Keratinocyte (primary cell): ENCODE data around the gene NLRP6. TPM values are rescaled to one million over a fixed set of nuclear protein-coding genes. Genes with fewer than 3 reads are reported as not detected.

Experiments used
- DNase-seq: peaks from one replicate; pipeline ENCODE4 v3.0.0-alpha.2; 2011; ENCODE audit warnings: low read depth, missing footprints, low spot score
- FAIRE-seq: peaks from 2 replicates; lab custom pipeline; 2011; peaks lifted over from hg19 to GRCh38; lab: Jason Lieb, UNC
- H2AFZ ChIP-seq: 2 replicates; pipeline ENCODE4 v1.6.0; 2012; ENCODE audit warnings: low read length, control low read depth, inconsistent platforms; ENCODE audit not compliant: control insufficient read depth
- H3K27ac ChIP-seq: 2 replicates; pipeline ENCODE4 v1.5.1; 2011; ENCODE audit warnings: low read length; ENCODE audit not compliant: control insufficient read depth, insufficient read depth
- H3K27me3 ChIP-seq: 3 replicates; pipeline ENCODE4 v1.6.0; 2011; ENCODE audit warnings: low read length; ENCODE audit not compliant: control insufficient read depth, insufficient read depth; ENCODE audit errors: extremely low read depth
- H3K36me3 ChIP-seq, 2 experiments: 2 replicates in 1 of 2; 3 replicates in 1 of 2; pipeline ENCODE4 v1.5.1; 2011; ENCODE audit warnings: low read length in 2 of 2, mild to moderate bottlenecking in 1 of 2; ENCODE audit not compliant: control insufficient read depth in 2 of 2, insufficient read depth in 2 of 2; ENCODE audit errors: extremely low read depth in 1 of 2
- H3K4me1 ChIP-seq: 3 replicates; pipeline ENCODE4 v1.5.1; 2011; ENCODE audit warnings: low read length; ENCODE audit not compliant: control insufficient read depth, insufficient read depth; ENCODE audit errors: extremely low read depth
- H3K4me2 ChIP-seq: 3 replicates; pipeline ENCODE4 v1.6.0; 2011; ENCODE audit warnings: low read depth, low read length; ENCODE audit not compliant: control insufficient read depth, insufficient read depth; ENCODE audit errors: extremely low read depth
- H3K4me3 ChIP-seq, 3 experiments: fragments of 200-600 bp in 1 of 3; sonication (generic) in 1 of 3; 2 replicates in 2 of 3; 3 replicates in 1 of 3; pipeline ENCODE4 v1.5.1; 2011 to 2016; ENCODE audit warnings: low read length in 3 of 3, mild to moderate bottlenecking in 3 of 3, control low read depth in 2 of 3, inconsistent platforms in 1 of 3, low read depth in 1 of 3, mixed read lengths in 1 of 3, mixed run types in 1 of 3, moderate library complexity in 1 of 3; ENCODE audit not compliant: control insufficient read depth in 2 of 3, insufficient read depth in 2 of 3; ENCODE audit errors: extremely low read depth in 1 of 3
- H3K79me2 ChIP-seq: 2 replicates; pipeline ENCODE4 v1.6.0; 2012; ENCODE audit warnings: low read length; ENCODE audit not compliant: control insufficient read depth, insufficient read depth
- H3K9ac ChIP-seq: 3 replicates; pipeline ENCODE4 v1.6.0; 2011; ENCODE audit warnings: low read length; ENCODE audit not compliant: control insufficient read depth, insufficient read depth; ENCODE audit errors: extremely low read depth
- H3K9me1 ChIP-seq: 3 replicates; pipeline ENCODE4 v1.6.0; 2011; ENCODE audit warnings: low read length; ENCODE audit not compliant: control insufficient read depth, insufficient read depth; ENCODE audit errors: extremely low read depth
- H3K9me3 ChIP-seq: 2 replicates; pipeline ENCODE4 v1.5.1; 2012; ENCODE audit warnings: low read depth, low read length; ENCODE audit not compliant: control insufficient read depth
- H4K20me1 ChIP-seq: 3 replicates; pipeline ENCODE4 v1.6.0; 2011; ENCODE audit warnings: low read length; ENCODE audit not compliant: control insufficient read depth, insufficient read depth; ENCODE audit errors: extremely low read depth
- EZH2 ChIP-seq: IDR thresholded peaks from one replicate; pipeline ENCODE4 v1.6.1; 2012; ENCODE audit warnings: inconsistent platforms, mild to moderate bottlenecking, low read length, moderate library complexity
- dilution Hi-C: fragments of 300-500 bp; cut with MboI; formaldehyde crosslinking; loops from one replicate; pipeline ENCODE4 v1.7.0; 2020; ENCODE audit warnings: low sequenced_read_pairs; ENCODE audit not compliant: extremely low pct_ligation_motif_present
- polyA plus RNA-seq, 5 experiments: library from polyadenylated mRNA; depleted of rRNA in 3 of 5; stranded (reverse) in 3 of 5; stranded (forward) in 1 of 5; unstranded in 1 of 5; fragments of >200 nt; gene quantifications; 1 replicate in 1 of 5; 2 replicates in 3 of 5; 3 replicates in 1 of 5; pipeline versions ENCODE4 v1.2.1 to v1.2.3, GENCODE V29; 2011 to 2012; ENCODE audit warnings: missing spikeins in 2 of 5, low read depth in 1 of 5, low replicate concordance in 1 of 5
- TF ChIP-seq, protein P1 (sequence below), 3 experiments: IDR thresholded peaks in 1 of 3; conservative IDR thresholded peaks in 1 of 3; optimal IDR thresholded peaks in 1 of 3; 2 replicates in 2 of 3; 3 replicates in 1 of 3; pipeline versions ENCODE3 to v1.5.1; 2011; ENCODE audit warnings: low read length in 3 of 3, mild to moderate bottlenecking in 3 of 3, moderate library complexity in 2 of 3, control low read depth in 1 of 3, inconsistent platforms in 1 of 3; ENCODE audit not compliant: insufficient read depth in 2 of 3; ENCODE audit errors: extremely low read depth in 1 of 3

The NLRP6 gene
- polyA plus RNA-seq, 1 donor (not counting 4 experiments of a cell fraction or from before 2014, with no cell fraction given) = not detected

- dilution Hi-C loops = no loop called here
- no peak overlapping the region for H3K9ac ChIP-seq
- H3K27ac ChIP-seq = no peak overlapping the region
- H3K27me3 ChIP-seq = peaks cover 56% of the 10 kb centered on the region
- H3K79me2 ChIP-seq = no peaks in the 10 kb centered on the region
- no peak overlapping the region for H3K4me3 ChIP-seq
- no peaks in the 10 kb centered on the region for H3K36me3 ChIP-seq
- TF ChIP-seq, protein P1, sequence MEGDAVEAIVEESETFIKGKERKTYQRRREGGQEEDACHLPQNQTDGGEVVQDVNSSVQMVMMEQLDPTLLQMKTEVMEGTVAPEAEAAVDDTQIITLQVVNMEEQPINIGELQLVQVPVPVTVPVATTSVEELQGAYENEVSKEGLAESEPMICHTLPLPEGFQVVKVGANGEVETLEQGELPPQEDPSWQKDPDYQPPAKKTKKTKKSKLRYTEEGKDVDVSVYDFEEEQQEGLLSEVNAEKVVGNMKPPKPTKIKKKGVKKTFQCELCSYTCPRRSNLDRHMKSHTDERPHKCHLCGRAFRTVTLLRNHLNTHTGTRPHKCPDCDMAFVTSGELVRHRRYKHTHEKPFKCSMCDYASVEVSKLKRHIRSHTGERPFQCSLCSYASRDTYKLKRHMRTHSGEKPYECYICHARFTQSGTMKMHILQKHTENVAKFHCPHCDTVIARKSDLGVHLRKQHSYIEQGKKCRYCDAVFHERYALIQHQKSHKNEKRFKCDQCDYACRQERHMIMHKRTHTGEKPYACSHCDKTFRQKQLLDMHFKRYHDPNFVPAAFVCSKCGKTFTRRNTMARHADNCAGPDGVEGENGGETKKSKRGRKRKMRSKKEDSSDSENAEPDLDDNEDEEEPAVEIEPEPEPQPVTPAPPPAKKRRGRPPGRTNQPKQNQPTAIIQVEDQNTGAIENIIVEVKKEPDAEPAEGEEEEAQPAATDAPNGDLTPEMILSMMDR (optimal IDR thresholded peaks at IDR 0.05 in 1 of 3, IDR thresholded peaks at IDR 0.05 in 1 of 3, conservative IDR thresholded peaks at IDR 0.05 in 1 of 3; ENCODE audit: extremely low read depth in 1 of 3, insufficient read depth in 2 of 3, low read length in 3 of 3) = no peak
- TF ChIP-seq EZH2 = no peak
- FAIRE-seq (no peak), DNase-seq (no peak)
- no peaks in the 10 kb centered on the region for H3K9me1 ChIP-seq
- no peaks in the 10 kb centered on the region for H3K4me1 ChIP-seq
- no peaks in the 10 kb centered on the region for H4K20me1 ChIP-seq
- H2AFZ ChIP-seq = no peak overlapping the region
- H3K4me2 ChIP-seq = no peak overlapping the region
- H3K9me3 ChIP-seq = no peaks in the 10 kb centered on the region
Measured at GRCh38 chr11:279040-279965, 1.1 kb downstream of the NLRP6 start.

DNA sequence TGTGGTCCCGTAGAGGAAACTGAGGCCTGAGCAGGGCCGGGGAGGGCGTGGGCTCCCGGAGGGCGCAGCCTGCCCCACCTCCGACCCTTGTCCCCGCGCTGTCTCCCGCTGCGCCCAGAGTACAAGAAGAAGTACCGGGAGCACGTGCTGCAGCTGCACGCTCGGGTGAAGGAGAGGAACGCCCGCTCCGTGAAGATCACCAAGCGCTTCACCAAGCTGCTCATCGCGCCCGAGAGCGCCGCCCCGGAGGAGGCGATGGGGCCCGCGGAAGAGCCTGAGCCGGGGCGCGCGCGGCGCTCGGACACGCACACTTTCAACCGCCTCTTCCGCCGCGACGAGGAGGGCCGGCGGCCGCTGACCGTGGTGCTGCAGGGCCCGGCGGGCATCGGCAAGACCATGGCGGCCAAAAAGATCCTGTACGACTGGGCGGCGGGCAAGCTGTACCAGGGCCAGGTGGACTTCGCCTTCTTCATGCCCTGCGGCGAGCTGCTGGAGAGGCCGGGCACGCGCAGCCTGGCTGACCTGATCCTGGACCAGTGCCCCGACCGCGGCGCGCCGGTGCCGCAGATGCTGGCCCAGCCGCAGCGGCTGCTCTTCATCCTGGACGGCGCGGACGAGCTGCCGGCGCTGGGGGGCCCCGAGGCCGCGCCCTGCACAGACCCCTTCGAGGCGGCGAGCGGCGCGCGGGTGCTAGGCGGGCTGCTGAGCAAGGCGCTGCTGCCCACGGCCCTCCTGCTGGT, 1.9 kb downstream of the NLRP6 start:
- Histone ChIP-seq H3K9me3 (no peaks in the 10 kb centered on the region), H3K4me2 (peak overlapping the region; percentile 32), H3K36me3 (no peaks in the 10 kb centered on the region), H3K9ac (no peak overlapping the region), H4K20me1 (no peaks in the 10 kb centered on the region), H3K27me3 (peaks cover 56% of the 10 kb centered on the region), H2AFZ (no peak overlapping the region), H3K27ac (no peak overlapping the region), H3K9me1 (no peaks in the 10 kb centered on the region), H3K4me3 (peak overlapping the region in 1 of 3 experiments; percentile 6), H3K79me2 (no peaks in the 10 kb centered on the region), H3K4me1 (no peaks in the 10 kb centered on the region)
- no peak for DNase-seq
- peak; percentile 66 for TF ChIP-seq EZH2
- TF ChIP-seq, protein P1 (optimal IDR thresholded peaks at IDR 0.05 in 1 of 3, IDR thresholded peaks at IDR 0.05 in 1 of 3, conservative IDR thresholded peaks at IDR 0.05 in 1 of 3; ENCODE audit: extremely low read depth in 1 of 3, insufficient read depth in 2 of 3, low read length in 3 of 3) = no peak
- no peak for FAIRE-seq
- dilution Hi-C loops = no loop called here
